ENCODE data around the gene OSBPL10.

- TF ChIP-seq EZH2 (IDR thresholded peaks at IDR 0.05; ENCODE audit: insufficient read depth, poor library complexity, severe bottlenecking), result no peak
- no peak for TF ChIP-seq EZH2phosphoT487 (IDR thresholded peaks at IDR 0.05; ENCODE audit: insufficient read depth, low read depth)
Measured at GRCh38 chr3:31999907-32000439, 18.9 kb upstream of the OSBPL10 start.

All from GM23248 (cell line).